ENCODE measurements around the gene ADGRF5.

- TF ChIP-seq EP300 (IDR thresholded peaks at IDR 0.05; ENCODE audit: borderline replicate concordance) (no peak), TAF1 (IDR thresholded peaks at IDR 0.05; ENCODE audit: low read depth) (no peak), FOXM1 (IDR thresholded peaks at IDR 0.05; ENCODE audit: borderline replicate concordance, low read depth) (no peak), TCF12 (IDR thresholded peaks at IDR 0.05; ENCODE audit: low read depth) (no peak)
- TF ChIP-seq, protein P1, sequence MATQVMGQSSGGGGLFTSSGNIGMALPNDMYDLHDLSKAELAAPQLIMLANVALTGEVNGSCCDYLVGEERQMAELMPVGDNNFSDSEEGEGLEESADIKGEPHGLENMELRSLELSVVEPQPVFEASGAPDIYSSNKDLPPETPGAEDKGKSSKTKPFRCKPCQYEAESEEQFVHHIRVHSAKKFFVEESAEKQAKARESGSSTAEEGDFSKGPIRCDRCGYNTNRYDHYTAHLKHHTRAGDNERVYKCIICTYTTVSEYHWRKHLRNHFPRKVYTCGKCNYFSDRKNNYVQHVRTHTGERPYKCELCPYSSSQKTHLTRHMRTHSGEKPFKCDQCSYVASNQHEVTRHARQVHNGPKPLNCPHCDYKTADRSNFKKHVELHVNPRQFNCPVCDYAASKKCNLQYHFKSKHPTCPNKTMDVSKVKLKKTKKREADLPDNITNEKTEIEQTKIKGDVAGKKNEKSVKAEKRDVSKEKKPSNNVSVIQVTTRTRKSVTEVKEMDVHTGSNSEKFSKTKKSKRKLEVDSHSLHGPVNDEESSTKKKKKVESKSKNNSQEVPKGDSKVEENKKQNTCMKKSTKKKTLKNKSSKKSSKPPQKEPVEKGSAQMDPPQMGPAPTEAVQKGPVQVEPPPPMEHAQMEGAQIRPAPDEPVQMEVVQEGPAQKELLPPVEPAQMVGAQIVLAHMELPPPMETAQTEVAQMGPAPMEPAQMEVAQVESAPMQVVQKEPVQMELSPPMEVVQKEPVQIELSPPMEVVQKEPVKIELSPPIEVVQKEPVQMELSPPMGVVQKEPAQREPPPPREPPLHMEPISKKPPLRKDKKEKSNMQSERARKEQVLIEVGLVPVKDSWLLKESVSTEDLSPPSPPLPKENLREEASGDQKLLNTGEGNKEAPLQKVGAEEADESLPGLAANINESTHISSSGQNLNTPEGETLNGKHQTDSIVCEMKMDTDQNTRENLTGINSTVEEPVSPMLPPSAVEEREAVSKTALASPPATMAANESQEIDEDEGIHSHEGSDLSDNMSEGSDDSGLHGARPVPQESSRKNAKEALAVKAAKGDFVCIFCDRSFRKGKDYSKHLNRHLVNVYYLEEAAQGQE (IDR thresholded peaks at IDR 0.05; ENCODE audit: low read depth), result no peak
Observed at GRCh38 chr6:46915866-46916265, 5.9 kb downstream of the ADGRF5 start.

All from Ishikawa (cell line).